Astrocyte of the spinal cord (primary cell): ENCODE measurements around the gene TNFSF15.

Experiments
- DNase-seq: peaks from one replicate; pipeline ENCODE4 v3.0.0; 2011; ENCODE audit warnings: low read depth, low spot score
- H3K4me3 ChIP-seq: 2 replicates; pipeline ENCODE4 v1.5.1; 2011; ENCODE audit warnings: low read depth, mild to moderate bottlenecking, low read length, moderate library complexity
- in situ Hi-C: cut with HindIII; loops from 2 replicates; pipeline ENCODE4 v1.10.0; 2017; ENCODE audit warnings: low sequenced_read_pairs
- TF ChIP-seq, protein P1 (sequence below): IDR thresholded peaks from 2 replicates; pipeline ENCODE4 v1.5.1; 2012; ENCODE audit warnings: low read depth, mild to moderate bottlenecking, low read length, inconsistent platforms

TNFSF15 gene

GRCh38 chr9:114777821-114778609 lies 27.8 kb downstream of the TNFSF15 start:
- no peak for DNase-seq
- no peak overlapping the region for H3K4me3 ChIP-seq
- in situ Hi-C loops: no loop called here
- TF ChIP-seq, protein P1, sequence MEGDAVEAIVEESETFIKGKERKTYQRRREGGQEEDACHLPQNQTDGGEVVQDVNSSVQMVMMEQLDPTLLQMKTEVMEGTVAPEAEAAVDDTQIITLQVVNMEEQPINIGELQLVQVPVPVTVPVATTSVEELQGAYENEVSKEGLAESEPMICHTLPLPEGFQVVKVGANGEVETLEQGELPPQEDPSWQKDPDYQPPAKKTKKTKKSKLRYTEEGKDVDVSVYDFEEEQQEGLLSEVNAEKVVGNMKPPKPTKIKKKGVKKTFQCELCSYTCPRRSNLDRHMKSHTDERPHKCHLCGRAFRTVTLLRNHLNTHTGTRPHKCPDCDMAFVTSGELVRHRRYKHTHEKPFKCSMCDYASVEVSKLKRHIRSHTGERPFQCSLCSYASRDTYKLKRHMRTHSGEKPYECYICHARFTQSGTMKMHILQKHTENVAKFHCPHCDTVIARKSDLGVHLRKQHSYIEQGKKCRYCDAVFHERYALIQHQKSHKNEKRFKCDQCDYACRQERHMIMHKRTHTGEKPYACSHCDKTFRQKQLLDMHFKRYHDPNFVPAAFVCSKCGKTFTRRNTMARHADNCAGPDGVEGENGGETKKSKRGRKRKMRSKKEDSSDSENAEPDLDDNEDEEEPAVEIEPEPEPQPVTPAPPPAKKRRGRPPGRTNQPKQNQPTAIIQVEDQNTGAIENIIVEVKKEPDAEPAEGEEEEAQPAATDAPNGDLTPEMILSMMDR: no peak

DNA sequence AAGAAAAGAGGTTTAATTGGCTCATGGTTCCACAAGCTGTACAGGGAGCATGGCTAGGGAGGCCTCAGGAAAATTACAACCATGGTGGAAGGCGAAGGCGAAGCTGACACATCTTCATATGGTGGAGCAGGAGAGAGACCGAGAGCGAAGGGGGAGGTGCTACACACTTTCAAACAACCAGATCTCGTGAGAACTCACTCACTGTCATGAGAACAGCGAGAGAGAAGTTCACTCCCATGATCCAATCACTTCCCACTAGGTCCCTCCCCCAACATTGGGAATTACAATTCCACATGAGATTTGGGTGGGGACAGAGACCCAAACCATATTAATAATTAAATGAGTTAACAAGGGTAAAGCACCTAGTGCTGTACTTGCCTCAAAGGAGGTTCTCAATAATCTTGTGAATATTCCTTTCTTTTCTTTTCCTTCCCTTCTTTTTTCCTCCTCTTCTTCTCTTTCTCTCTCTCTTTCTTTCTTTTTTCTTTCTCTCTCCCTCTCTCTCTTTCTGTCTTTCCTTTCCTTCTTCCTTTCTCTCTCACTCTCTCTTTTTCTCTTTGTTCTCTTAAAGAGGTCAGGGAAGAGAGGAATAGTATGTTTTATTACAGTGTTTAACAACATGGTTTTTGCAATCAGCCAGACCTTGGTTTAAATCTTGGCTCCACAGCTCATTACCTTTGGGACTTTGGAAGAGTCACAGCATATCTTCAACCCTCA lies 29.0 kb downstream of the TNFSF15 start:
- no peak for DNase-seq
- no peak overlapping the region for H3K4me3 ChIP-seq
- TF ChIP-seq, protein P1: no peak
- in situ Hi-C loops: no loop called here

DNA sequence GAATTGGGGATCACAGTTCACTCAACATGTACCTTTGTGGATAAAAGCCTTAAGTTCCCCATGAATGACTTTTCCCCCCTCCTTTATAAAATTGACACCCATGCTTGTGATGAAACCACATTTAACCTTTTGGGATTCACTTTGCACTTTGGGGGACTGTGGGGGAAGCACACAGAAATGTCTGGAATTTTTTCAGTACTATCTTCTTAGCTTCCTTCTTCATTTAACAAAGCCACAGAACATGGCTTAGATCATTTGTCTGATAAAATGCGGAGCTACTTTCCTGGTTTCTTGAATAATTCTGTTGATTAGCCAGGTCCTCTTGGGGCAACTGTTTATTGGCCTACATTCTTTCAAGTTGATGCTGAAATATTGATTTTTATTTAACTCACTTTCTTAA lies 29.9 kb downstream of the TNFSF15 start:
- in situ Hi-C loops: no loop called here
- TF ChIP-seq, protein P1: no peak
- DNase-seq: no peak
- H3K4me3 ChIP-seq: no peak overlapping the region

DNA sequence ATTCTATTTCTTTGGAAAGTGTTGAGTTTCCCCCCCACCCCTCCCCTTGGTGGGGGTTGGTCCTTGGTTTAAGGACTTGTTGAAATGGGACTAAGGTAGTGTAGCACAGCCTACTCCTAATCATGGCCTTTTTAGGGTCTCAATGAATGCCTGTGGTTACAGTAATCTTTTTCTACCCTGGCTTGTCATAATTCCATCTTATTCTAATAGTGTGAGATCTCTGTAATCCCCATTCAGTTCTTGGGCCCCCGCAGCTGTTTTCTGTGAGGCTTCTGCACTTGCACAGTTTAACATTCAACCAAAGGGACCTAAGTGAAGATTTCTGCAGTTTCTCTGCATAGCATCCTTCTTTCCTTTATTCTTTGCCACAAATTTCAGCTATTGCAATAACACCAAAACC lies 30.7 kb downstream of the TNFSF15 start:
- H3K4me3 ChIP-seq: no peak overlapping the region
- in situ Hi-C loops: no loop called here
- no peak for DNase-seq
- TF ChIP-seq, protein P1: no peak

DNA sequence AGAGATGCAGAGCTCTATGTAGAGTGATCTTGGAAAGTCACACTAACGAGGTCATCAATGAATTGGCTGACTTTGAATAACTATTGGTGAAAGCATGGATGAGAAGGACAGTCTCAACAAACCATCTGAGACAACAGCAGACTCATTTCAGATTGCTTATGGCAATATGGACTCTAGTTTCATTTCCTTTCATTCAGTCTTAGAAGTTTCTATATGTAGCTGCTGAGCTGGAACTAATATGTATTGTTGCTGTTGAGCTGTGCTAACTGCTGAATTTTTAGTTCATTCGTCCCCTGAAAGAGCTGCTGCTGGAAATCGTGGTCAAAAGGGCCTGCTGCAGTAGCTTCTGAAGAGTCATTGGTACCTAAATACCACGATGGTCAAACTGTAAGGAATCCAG lies 31.3 kb downstream of the TNFSF15 start:
- TF ChIP-seq, protein P1: no peak
- in situ Hi-C loops: no loop called here
- DNase-seq: no peak
- H3K4me3 ChIP-seq: no peak overlapping the region

GRCh38 chr9:114771889-114772288 lies 34.0 kb downstream of the TNFSF15 start:
- DNase-seq: no peak
- no peak overlapping the region for H3K4me3 ChIP-seq
- TF ChIP-seq, protein P1: no peak
- in situ Hi-C loops: no loop called here
